ENCODE measurements around the gene PDCD4.

DNA sequence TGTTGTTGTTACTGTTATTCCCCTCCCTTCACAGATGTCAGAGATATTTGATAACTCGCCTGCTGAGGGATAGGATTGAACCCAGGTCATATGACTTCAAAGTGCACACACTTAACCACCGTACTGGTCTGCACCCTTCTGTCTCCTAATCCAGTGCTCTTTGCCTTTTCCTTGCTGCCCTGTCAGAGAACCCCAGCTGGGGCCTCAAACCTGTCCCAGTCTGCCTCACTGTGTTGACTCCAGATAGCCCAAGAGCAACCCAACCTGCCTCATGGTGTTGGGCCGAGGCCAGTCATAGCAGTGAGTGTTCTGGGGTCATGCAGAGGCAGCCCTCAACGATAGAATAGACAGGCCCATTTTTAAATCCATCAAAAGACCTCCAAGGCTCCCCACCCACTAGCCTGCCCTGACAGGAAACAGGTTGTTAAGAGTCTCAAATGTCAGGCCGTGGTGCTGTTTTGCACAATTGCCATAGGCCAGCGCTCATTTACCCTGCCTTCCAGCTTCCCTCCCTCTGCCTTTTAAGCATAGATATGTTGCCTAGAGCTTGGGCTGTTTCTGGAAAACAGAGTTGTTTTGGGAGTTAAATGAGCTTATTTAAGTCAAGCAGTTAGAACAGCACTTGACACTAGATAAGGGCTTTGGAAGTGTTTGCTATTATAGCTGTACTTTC, 37.0 kb upstream of the PDCD4 start:
- TF ChIP-seq, protein P1, sequence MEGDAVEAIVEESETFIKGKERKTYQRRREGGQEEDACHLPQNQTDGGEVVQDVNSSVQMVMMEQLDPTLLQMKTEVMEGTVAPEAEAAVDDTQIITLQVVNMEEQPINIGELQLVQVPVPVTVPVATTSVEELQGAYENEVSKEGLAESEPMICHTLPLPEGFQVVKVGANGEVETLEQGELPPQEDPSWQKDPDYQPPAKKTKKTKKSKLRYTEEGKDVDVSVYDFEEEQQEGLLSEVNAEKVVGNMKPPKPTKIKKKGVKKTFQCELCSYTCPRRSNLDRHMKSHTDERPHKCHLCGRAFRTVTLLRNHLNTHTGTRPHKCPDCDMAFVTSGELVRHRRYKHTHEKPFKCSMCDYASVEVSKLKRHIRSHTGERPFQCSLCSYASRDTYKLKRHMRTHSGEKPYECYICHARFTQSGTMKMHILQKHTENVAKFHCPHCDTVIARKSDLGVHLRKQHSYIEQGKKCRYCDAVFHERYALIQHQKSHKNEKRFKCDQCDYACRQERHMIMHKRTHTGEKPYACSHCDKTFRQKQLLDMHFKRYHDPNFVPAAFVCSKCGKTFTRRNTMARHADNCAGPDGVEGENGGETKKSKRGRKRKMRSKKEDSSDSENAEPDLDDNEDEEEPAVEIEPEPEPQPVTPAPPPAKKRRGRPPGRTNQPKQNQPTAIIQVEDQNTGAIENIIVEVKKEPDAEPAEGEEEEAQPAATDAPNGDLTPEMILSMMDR (IDR thresholded peaks at IDR 0.05): no peak
- TF ChIP-seq ZFX (IDR thresholded peaks at IDR 0.05; ENCODE audit: borderline replicate concordance): no peak

All from 22Rv1 (cell line).